Endothelial cell of umbilical vein (primary cell): ENCODE results near the gene TPRG1L. TPM values are rescaled to one million over a fixed set of nuclear protein-coding genes. Genes with fewer than 3 reads are reported as not detected.

Experiments used
- BruUV-seq: library from RNA; stranded (reverse); fragments of 400-500 nt; replicated peaks from 2 replicates; lab custom pipeline; 2021; lab: Mats Ljungman, UMichigan
- CTCF ChIA-PET: fragments of 300-600, 350-600 bp; sonication (Branson Sonifier 250); formaldehyde crosslinking; loops from one replicate; lab custom pipeline; 2021; ENCODE audit warnings: antibody characterized with exemption, inconsistent platforms; lab: Charles Lee
- POLR2A ChIA-PET: fragments of 300-600, 350-600 bp; sonication (Branson Sonifier 250); formaldehyde crosslinking; loops from one replicate; lab custom pipeline; 2021; ENCODE audit warnings: antibody characterized with exemption, inconsistent platforms; lab: Charles Lee
- DNase-seq: peaks from one replicate; pipeline ENCODE4 v3.0.0-alpha.2; 2011; ENCODE audit warnings: low read depth, low spot score
- FAIRE-seq: peaks from 2 replicates; lab custom pipeline; 2011; peaks lifted over from hg19 to GRCh38; lab: Jason Lieb, UNC
- H2AFZ ChIP-seq: 2 replicates; pipeline ENCODE4 v1.6.0; 2012; ENCODE audit warnings: low read depth, low read length, control low read depth, inconsistent platforms
- H3K27ac ChIP-seq: 2 replicates; pipeline ENCODE4 v1.5.1; 2011; ENCODE audit warnings: low read depth, mild to moderate bottlenecking, control low read depth, low read length, moderate library complexity; ENCODE audit not compliant: insufficient read depth
- H3K27me3 ChIP-seq, 2 experiments: 2 replicates each; pipeline versions ENCODE4 v1.6.0 to v1.6.1; 2011; ENCODE audit warnings: low read length in 2 of 2, mixed read lengths in 1 of 2; ENCODE audit not compliant: control insufficient read depth in 2 of 2, insufficient read depth in 2 of 2
- H3K36me3 ChIP-seq, 2 experiments: 2 replicates in 1 of 2; 3 replicates in 1 of 2; pipeline ENCODE4 v1.5.1; 2011; ENCODE audit warnings: low read length in 2 of 2, mild to moderate bottlenecking in 1 of 2, moderate library complexity in 1 of 2; ENCODE audit not compliant: control insufficient read depth in 2 of 2, insufficient read depth in 2 of 2; ENCODE audit errors: extremely low read depth in 1 of 2
- H3K4me1 ChIP-seq: 3 replicates; pipeline ENCODE4 v1.5.1; 2011; ENCODE audit warnings: mild to moderate bottlenecking, low read length; ENCODE audit not compliant: control insufficient read depth, insufficient read depth; ENCODE audit errors: extremely low read depth
- H3K4me2 ChIP-seq: 2 replicates; pipeline ENCODE4 v1.6.1; 2011; ENCODE audit warnings: low read length, control low read depth, mixed read lengths; ENCODE audit not compliant: insufficient read depth
- H3K4me3 ChIP-seq, 3 experiments: fragments of 200-600 bp in 1 of 3; sonication (generic), shearing (Covaris generic) in 1 of 3; replicated peaks in 1 of 3; 2 replicates each; pipeline ENCODE4 v1.5.1; 2011 to 2016; ENCODE audit warnings: control low read depth in 3 of 3, low read length in 3 of 3, mild to moderate bottlenecking in 2 of 3, inconsistent platforms in 1 of 3, low read depth in 1 of 3, moderate library complexity in 1 of 3; ENCODE audit not compliant: insufficient read depth in 1 of 3
- H3K79me2 ChIP-seq: 2 replicates; pipeline ENCODE4 v1.6.0; 2012; ENCODE audit warnings: low read length, inconsistent platforms; ENCODE audit not compliant: control insufficient read depth, insufficient read depth
- H3K9ac ChIP-seq: replicated peaks from 2 replicates; pipeline ENCODE3; 2011; ENCODE audit warnings: low read length, control low read depth; ENCODE audit not compliant: insufficient read depth; ENCODE audit errors: extremely low read depth
- H3K9me1 ChIP-seq: replicated peaks from 3 replicates; pipeline ENCODE4 v1.6.0; 2011; ENCODE audit warnings: mild to moderate bottlenecking, low read length; ENCODE audit not compliant: control insufficient read depth, insufficient read depth; ENCODE audit errors: extremely low read depth
- H3K9me3 ChIP-seq: replicated peaks from 2 replicates; pipeline ENCODE4 v1.5.1; 2012; ENCODE audit warnings: low read length, inconsistent platforms; ENCODE audit not compliant: control insufficient read depth, insufficient read depth
- H4K20me1 ChIP-seq: replicated peaks from 2 replicates; pipeline ENCODE3; 2011; ENCODE audit warnings: mild to moderate bottlenecking, low read length; ENCODE audit not compliant: control insufficient read depth, insufficient read depth; ENCODE audit errors: extremely low read depth
- CTCF ChIP-seq, 2 donors: IDR thresholded peaks; 1 replicate in 1 of 2; 2 replicates in 1 of 2; pipeline ENCODE4 v1.5.1; 2011; ENCODE audit warnings: low read length in 2 of 2, mild to moderate bottlenecking in 2 of 2, moderate library complexity in 2 of 2, control low read depth in 1 of 2, inconsistent platforms in 1 of 2, low read depth in 1 of 2; ENCODE audit not compliant: insufficient read depth in 1 of 2; ENCODE audit errors: extremely low read depth in 1 of 2
- EZH2 ChIP-seq: IDR thresholded peaks from 2 replicates; pipeline ENCODE4 v1.6.1; 2012; ENCODE audit warnings: borderline replicate concordance, low read depth, mild to moderate bottlenecking, moderate library complexity, low read length, inconsistent platforms; ENCODE audit not compliant: severe bottlenecking
- FOS ChIP-seq: IDR thresholded peaks from 2 replicates; pipeline ENCODE4 v1.6.1; 2011; ENCODE audit warnings: mild to moderate bottlenecking, low read length, moderate library complexity, borderline replicate concordance; ENCODE audit not compliant: insufficient read depth
- GATA2 ChIP-seq: IDR thresholded peaks from 2 replicates; pipeline ENCODE4 v1.7.0; 2011; ENCODE audit warnings: low read depth, mild to moderate bottlenecking, moderate library complexity, mixed read lengths, low read length; ENCODE audit not compliant: insufficient read length, insufficient read depth
- JUN ChIP-seq: IDR thresholded peaks from 2 replicates; pipeline ENCODE4 v1.6.1; 2011; ENCODE audit warnings: borderline replicate concordance, low read depth; ENCODE audit not compliant: insufficient read length, insufficient read depth
- MAX ChIP-seq: IDR thresholded peaks from 2 replicates; pipeline ENCODE4 v1.6.1; 2011; ENCODE audit not compliant: insufficient read depth, insufficient read length
- MYC ChIP-seq: IDR thresholded peaks from one replicate; pipeline ENCODE4 v1.6.1; 2011; ENCODE audit warnings: mild to moderate bottlenecking, low read depth, low read length
- POLR2A ChIP-seq: IDR thresholded peaks from 2 replicates; pipeline ENCODE4 v1.6.1; 2012; ENCODE audit warnings: low read depth, mild to moderate bottlenecking, control low read depth, low read length
- POLR2AphosphoS5 ChIP-seq: IDR thresholded peaks from 2 replicates; pipeline ENCODE4 v1.6.1; 2012; ENCODE audit warnings: low read depth, mild to moderate bottlenecking, control low read depth, low read length, moderate library complexity; ENCODE audit not compliant: insufficient read depth
- dilution Hi-C: fragments of 300-500 bp; cut with MboI; formaldehyde crosslinking; loops from one replicate; pipeline ENCODE4 v1.15.0; 2019; ENCODE audit warnings: low sequenced_read_pairs; ENCODE audit not compliant: extremely low pct_ligation_motif_present
- intact Hi-C: fragments of 100-400 bp; cut with micrococcal nuclease; formaldehyde crosslinking; loops from one replicate; pipeline ENCODE4 v1.10.0; 2022
- polyA plus RNA-seq, 4 experiments: library from polyadenylated mRNA; depleted of rRNA in 3 of 4; stranded (reverse) in 3 of 4; unstranded in 1 of 4; fragments of >200 nt; gene quantifications; 2 replicates each; pipeline versions ENCODE4 v1.2.1 to v1.2.3, GENCODE V29; 2011 to 2012; ENCODE audit warnings: missing spikeins in 1 of 4
- total RNA-seq: library from RNA; stranded (reverse); gene quantifications from 2 replicates; pipeline ENCODE4 v1.2.3, GENCODE V29; 2021

Gene TPRG1L
- total and polyA plus RNA-seq, 2 donors (not counting 3 experiments of a cell fraction or from before 2014, with no cell fraction given), result 52.3 to 53.8 TPM

GRCh38 chr1:3598522-3599285, 26.1 kb upstream of the TPRG1L start:
- DNase-seq, result no peak

More at GRCh38 chr1:3598522-3599285, 26.1 kb upstream of the TPRG1L start:
- Histone ChIP-seq H3K36me3 (no peaks in the 10 kb centered on the region), H3K9ac (no peak overlapping the region), H3K4me2 (no peak overlapping the region), H3K27me3 (no peaks in the 10 kb centered on the region), H3K79me2 (no peaks in the 10 kb centered on the region), H3K27ac (no peak overlapping the region), H3K9me3 (no peaks in the 10 kb centered on the region), H3K9me1 (no peaks in the 10 kb centered on the region), H4K20me1 (no peaks in the 10 kb centered on the region), H2AFZ (no peak overlapping the region), H3K4me1 (peaks cover 7% of the 10 kb centered on the region), H3K4me3 (no peak overlapping the region)
- no peak for FAIRE-seq
- dilution Hi-C loops, result no loop called here
- POLR2A ChIA-PET, result no interaction called here
- TF ChIP-seq MAX (no peak), FOS (no peak), CTCF (IDR thresholded peaks at IDR 0.05; ENCODE audit: extremely low read depth in 1 of 2, insufficient read depth in 1 of 2, low read depth in 1 of 2, low read length in 2 of 2) (no peak), JUN (no peak), MYC (no peak), POLR2AphosphoS5 (no peak), EZH2 (no peak), GATA2 (no peak), POLR2A (no peak)
- CTCF ChIA-PET, result interaction anchor here (0.5 to 4.0 kb wide), 2 partner anchors 21 to 108 kb away, joined by 3 to 17 read pairs; no protein-coding TSS in a partner anchor
- intact Hi-C loops, result no loop called here
- no TSS peak for BruUV-seq
